Thyroid gland (tissue), 4 donors: ENCODE measurements around the gene CYP19A1. TPM values are rescaled to one million over a fixed set of nuclear protein-coding genes. Genes with fewer than 3 reads are reported as not detected.

Experiments used
- DNase-seq, 2 donors: peaks; one replicate each; pipeline ENCODE4 v3.0.0-alpha.2; 2019
- H3K27ac ChIP-seq, 3 donors: fragments of 200-600 bp; sonication (generic); 1 replicate in 2 of 3; 2 replicates in 1 of 3; pipeline ENCODE4 v1.5.1; 2016 to 2019; ENCODE audit warnings: mild to moderate bottlenecking in 1 of 3, moderate library complexity in 1 of 3
- H3K27me3 ChIP-seq: fragments of 200-600 bp; sonication (generic); one replicate; pipeline ENCODE4 v1.5.1; 2019
- H3K36me3 ChIP-seq, 2 donors: fragments of 200-600 bp; sonication (generic); one replicate each; pipeline ENCODE4 v1.5.1; 2016 to 2019
- H3K4me1 ChIP-seq, 2 donors: fragments of 200-600 bp; sonication (generic); one replicate each; pipeline ENCODE4 v1.5.1; 2017 to 2019
- H3K4me3 ChIP-seq, 3 donors: fragments of 200-600 bp; sonication (generic); replicated peaks in 1 of 3; 1 replicate in 2 of 3; 2 replicates in 1 of 3; pipeline ENCODE4 v1.5.1; 2016; ENCODE audit warnings: mild to moderate bottlenecking in 1 of 3
- H3K9me3 ChIP-seq: fragments of 200-600 bp; sonication (generic); one replicate; pipeline ENCODE4 v1.5.1; 2017
- POLR2A ChIP-seq, 2 donors: fragments of 450-650 bp; IDR thresholded peaks; one replicate each; pipeline ENCODE4 v1.6.1; 2017; ENCODE audit warnings: antibody characterized with exemption in 2 of 2, mild to moderate bottlenecking in 2 of 2, moderate library complexity in 1 of 2
- WGBS, 2 donors: methylation state at CpG; one replicate each; pipeline ENCODE4 v1.1.5; 2017; 5-methylcytosine and 5-hydroxymethylcytosine counted together
- intact Hi-C: fragments of 100-400 bp; cut with DNase I; formaldehyde crosslinking; loops from one replicate; pipeline ENCODE4 v1.15.1; 2023
- total RNA-seq, 4 donors: library from RNA; depleted of rRNA; stranded (reverse); fragments of >200 nt; gene quantifications; one replicate each; pipeline ENCODE4 v1.2.3, GENCODE V29; 2016
- TF ChIP-seq, protein P1 (sequence below), 6 experiments: fragments of 200-600 bp in 3 of 6; fragments of 450-650 bp in 3 of 6; sonication (generic) in 3 of 6; IDR thresholded peaks; one replicate each; pipeline ENCODE4 v1.5.1; 2016 to 2019; ENCODE audit warnings: antibody characterized with exemption in 6 of 6, mild to moderate bottlenecking in 2 of 6, inconsistent platforms in 1 of 6, moderate library complexity in 1 of 6

The CYP19A1 gene
- total RNA-seq, 4 donors from 2014 or later = 1.6 to 5.5 (median 4.5) TPM

DNA sequence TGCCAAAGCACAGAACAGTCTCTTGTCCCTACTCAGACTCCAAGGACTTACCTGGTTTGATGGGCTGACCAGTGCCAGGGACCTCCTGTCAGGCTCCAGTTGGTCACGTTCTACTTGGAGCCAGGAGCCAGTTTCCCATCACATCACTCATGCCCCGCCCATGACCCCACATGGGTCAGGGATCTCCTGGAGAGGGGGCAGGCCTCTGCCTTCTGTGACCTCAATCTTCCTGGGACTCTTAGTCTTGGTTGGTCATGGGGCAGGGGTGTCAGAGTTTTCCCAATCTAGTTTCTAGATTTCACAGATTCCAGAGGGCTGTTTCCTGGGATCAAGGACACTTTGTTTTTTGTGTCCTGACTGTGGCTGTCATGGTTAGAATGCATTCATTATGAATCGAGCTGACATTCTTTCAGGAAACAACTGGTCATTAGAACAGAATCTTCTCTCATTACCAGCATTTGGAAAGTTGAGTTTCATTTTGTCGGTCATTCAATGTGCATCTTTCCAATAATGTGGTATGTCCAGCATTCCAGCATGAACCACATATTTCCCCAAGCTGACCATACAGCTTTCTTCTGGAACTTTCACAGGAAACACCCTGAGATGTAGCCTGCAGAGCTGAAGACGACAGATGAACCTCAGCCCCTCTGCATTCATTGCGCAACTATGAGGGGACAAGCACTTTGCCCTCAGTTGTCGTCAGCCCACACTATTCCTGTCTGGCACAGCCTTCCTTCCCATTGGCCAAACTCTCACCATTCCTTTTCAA lies 19.8 kb downstream of the CYP19A1 start:
- peak overlapping the region in 1 of 3 donors; percentile 43 for H3K27ac ChIP-seq
- no peaks in the 10 kb centered on the region for H3K9me3 ChIP-seq
- H3K4me1 ChIP-seq = peaks cover 0 to 6% of the 10 kb centered on the region in 2 donors

DNA sequence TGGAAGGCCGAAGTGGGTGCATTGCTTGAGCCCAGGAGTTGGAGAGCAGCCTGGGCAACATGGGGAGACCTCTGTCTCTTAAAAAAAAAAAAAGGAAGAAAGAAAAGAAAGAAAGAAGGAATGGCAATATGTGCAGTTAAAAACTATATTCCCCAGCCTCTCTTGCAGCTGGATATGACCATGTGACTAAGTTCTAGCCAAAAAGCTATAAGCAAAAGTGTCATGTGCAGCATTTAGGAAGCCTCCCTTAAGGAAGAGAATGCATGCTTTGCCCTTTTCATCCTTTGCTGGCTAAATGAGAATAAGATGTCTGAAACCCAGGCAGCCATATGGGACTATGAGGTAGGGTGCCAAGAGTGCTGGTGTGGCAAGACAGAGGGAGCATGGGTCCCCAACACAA lies 21.8 kb downstream of the CYP19A1 start:
- 95 to 96% methylated on average over 1 of the region's 1 CpG for WGBS, 2 donors
- H3K36me3 ChIP-seq = no peaks in the 10 kb centered on the region
- intact Hi-C loops = no loop called here
- DNase-seq = no peak
- no peaks in the 10 kb centered on the region for H3K9me3 ChIP-seq
- H3K4me1 ChIP-seq = no peaks in the 10 kb centered on the region
- no peak overlapping the region for H3K27ac ChIP-seq
- TF ChIP-seq, protein P1, sequence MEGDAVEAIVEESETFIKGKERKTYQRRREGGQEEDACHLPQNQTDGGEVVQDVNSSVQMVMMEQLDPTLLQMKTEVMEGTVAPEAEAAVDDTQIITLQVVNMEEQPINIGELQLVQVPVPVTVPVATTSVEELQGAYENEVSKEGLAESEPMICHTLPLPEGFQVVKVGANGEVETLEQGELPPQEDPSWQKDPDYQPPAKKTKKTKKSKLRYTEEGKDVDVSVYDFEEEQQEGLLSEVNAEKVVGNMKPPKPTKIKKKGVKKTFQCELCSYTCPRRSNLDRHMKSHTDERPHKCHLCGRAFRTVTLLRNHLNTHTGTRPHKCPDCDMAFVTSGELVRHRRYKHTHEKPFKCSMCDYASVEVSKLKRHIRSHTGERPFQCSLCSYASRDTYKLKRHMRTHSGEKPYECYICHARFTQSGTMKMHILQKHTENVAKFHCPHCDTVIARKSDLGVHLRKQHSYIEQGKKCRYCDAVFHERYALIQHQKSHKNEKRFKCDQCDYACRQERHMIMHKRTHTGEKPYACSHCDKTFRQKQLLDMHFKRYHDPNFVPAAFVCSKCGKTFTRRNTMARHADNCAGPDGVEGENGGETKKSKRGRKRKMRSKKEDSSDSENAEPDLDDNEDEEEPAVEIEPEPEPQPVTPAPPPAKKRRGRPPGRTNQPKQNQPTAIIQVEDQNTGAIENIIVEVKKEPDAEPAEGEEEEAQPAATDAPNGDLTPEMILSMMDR (IDR thresholded peaks at IDR 0.05) = no peak
- no peak for TF ChIP-seq POLR2A (IDR thresholded peaks at IDR 0.05)
- H3K27me3 ChIP-seq = no peaks in the 10 kb centered on the region
- H3K4me3 ChIP-seq = no peak overlapping the region

More for the DNA sequence above, 19.8 kb downstream of the CYP19A1 start:
- no peak for DNase-seq
- H3K4me3 ChIP-seq = no peak overlapping the region
- TF ChIP-seq, protein P1 (IDR thresholded peaks at IDR 0.05) = no peak
- TF ChIP-seq POLR2A (IDR thresholded peaks at IDR 0.05) = no peak
- WGBS, 2 donors = 69 to 75% methylated on average over 7 of the region's 7 CpGs
- intact Hi-C loops = no loop called here
- no peaks in the 10 kb centered on the region for H3K27me3 ChIP-seq
- no peaks in the 10 kb centered on the region for H3K36me3 ChIP-seq

DNA sequence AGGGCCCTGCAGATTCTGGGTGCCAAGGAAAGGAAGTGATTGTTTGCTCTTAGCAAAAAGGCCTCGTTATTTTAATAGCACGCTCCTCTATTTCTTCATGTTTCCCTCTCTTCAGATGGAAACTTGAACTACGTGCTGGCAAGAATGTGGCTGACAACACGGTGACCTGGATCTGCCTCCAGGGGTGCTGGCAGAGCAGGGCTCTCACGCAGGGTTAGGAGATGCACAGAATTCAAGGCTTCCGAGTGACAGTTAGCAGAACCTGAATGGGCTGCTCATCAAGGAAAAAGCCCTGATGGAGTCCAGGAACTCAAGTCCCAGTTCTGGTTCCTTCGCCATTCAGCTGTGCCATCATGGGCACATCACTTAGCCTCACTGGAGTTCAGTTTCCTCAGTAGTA lies 22.7 kb downstream of the CYP19A1 start:
- peaks cover 0 to under 1% of the 10 kb centered on the region in 2 donors for H3K4me1 ChIP-seq

GRCh38 chr15:51314391-51315337 lies 23.7 kb downstream of the CYP19A1 start:
- intact Hi-C loops = no loop called here

More for the DNA sequence above, 22.7 kb downstream of the CYP19A1 start:
- TF ChIP-seq, protein P1 (IDR thresholded peaks at IDR 0.05) = no peak
- Histone ChIP-seq H3K36me3 (no peaks in the 10 kb centered on the region), H3K27ac (no peak overlapping the region), H3K4me3 (no peak overlapping the region), H3K27me3 (no peaks in the 10 kb centered on the region), H3K9me3 (no peaks in the 10 kb centered on the region)
- WGBS, 2 donors = 88 to 90% methylated on average over 7 of the region's 7 CpGs
- no peak for DNase-seq
- intact Hi-C loops = no loop called here

More at GRCh38 chr15:51314391-51315337, 23.7 kb downstream of the CYP19A1 start:
- no peak for DNase-seq
- WGBS, 2 donors = 82 to 84% methylated on average over 10 of the region's 10 CpGs
- TF ChIP-seq, protein P1 (IDR thresholded peaks at IDR 0.05) = no peak
- no peak for TF ChIP-seq POLR2A (IDR thresholded peaks at IDR 0.05)
- peaks cover 0 to 4% of the 10 kb centered on the region in 2 donors for H3K4me1 ChIP-seq
- no peak overlapping the region for H3K27ac ChIP-seq
- H3K27me3 ChIP-seq = no peaks in the 10 kb centered on the region
- no peak overlapping the region for H3K4me3 ChIP-seq
- no peaks in the 10 kb centered on the region for H3K36me3 ChIP-seq
- H3K9me3 ChIP-seq = no peaks in the 10 kb centered on the region
